ENCODE data around the gene RXFP3. TPM values are rescaled to one million over a fixed set of nuclear protein-coding genes. Genes with fewer than 3 reads are reported as not detected.

RXFP3 gene
- total RNA-seq, 1 donor from 2014 or later = 0.44 TPM

- TF ChIP-seq CTCF (IDR thresholded peaks at IDR 0.05; ENCODE audit: partially characterized antibody, unreplicated experiment) = no peak
- H3K4me1 Mint-ChIP-seq (ENCODE audit: low read depth, unreplicated experiment) = no peaks in the 10 kb centered on the region
- no peak overlapping the region for H3K4me3 Mint-ChIP-seq (ENCODE audit: unreplicated experiment)
- no peak overlapping the region for H3K27ac Mint-ChIP-seq (ENCODE audit: unreplicated experiment)
- peaks cover 3% of the 10 kb centered on the region for H3K9me3 Mint-ChIP-seq (ENCODE audit: unreplicated experiment)
- no peaks in the 10 kb centered on the region for H3K27me3 Mint-ChIP-seq (ENCODE audit: unreplicated experiment)
- no peak for DNase-seq
- no peaks in the 10 kb centered on the region for H3K36me3 Mint-ChIP-seq (ENCODE audit: unreplicated experiment)
Measured at GRCh38 chr5:33958176-33958575, 22.0 kb downstream of the RXFP3 start.

- peaks cover 13% of the 10 kb centered on the region for H3K4me1 Mint-ChIP-seq (ENCODE audit: low read depth, unreplicated experiment)
- no peak overlapping the region for H3K4me3 Mint-ChIP-seq (ENCODE audit: unreplicated experiment)
- H3K27me3 Mint-ChIP-seq (ENCODE audit: unreplicated experiment) = peaks cover 2% of the 10 kb centered on the region
- peaks cover 7% of the 10 kb centered on the region for H3K9me3 Mint-ChIP-seq (ENCODE audit: unreplicated experiment)
- DNase-seq = no peak
- H3K36me3 Mint-ChIP-seq (ENCODE audit: unreplicated experiment) = no peaks in the 10 kb centered on the region
- H3K27ac Mint-ChIP-seq (ENCODE audit: unreplicated experiment) = no peak overlapping the region
- no peak for TF ChIP-seq CTCF (IDR thresholded peaks at IDR 0.05; ENCODE audit: partially characterized antibody, unreplicated experiment)
Measured at GRCh38 chr5:33964132-33964700, 28.0 kb downstream of the RXFP3 start.

GRCh38 chr5:33966805-33967204 lies 30.6 kb downstream of the RXFP3 start:
- peaks cover 7% of the 10 kb centered on the region for H3K9me3 Mint-ChIP-seq (ENCODE audit: unreplicated experiment)
- no peak for TF ChIP-seq CTCF (IDR thresholded peaks at IDR 0.05; ENCODE audit: partially characterized antibody, unreplicated experiment)
- H3K4me1 Mint-ChIP-seq (ENCODE audit: low read depth, unreplicated experiment) = peaks cover 15% of the 10 kb centered on the region
- H3K36me3 Mint-ChIP-seq (ENCODE audit: unreplicated experiment) = no peaks in the 10 kb centered on the region
- H3K4me3 Mint-ChIP-seq (ENCODE audit: unreplicated experiment) = no peak overlapping the region
- H3K27ac Mint-ChIP-seq (ENCODE audit: unreplicated experiment) = no peak overlapping the region
- no peak for DNase-seq
- H3K27me3 Mint-ChIP-seq (ENCODE audit: unreplicated experiment) = peaks cover 2% of the 10 kb centered on the region

GRCh38 chr5:33968211-33969005 lies 32.2 kb downstream of the RXFP3 start:
- peak overlapping the region; percentile 53 for H3K4me3 Mint-ChIP-seq (ENCODE audit: unreplicated experiment)
- peaks cover 5% of the 10 kb centered on the region for H3K9me3 Mint-ChIP-seq (ENCODE audit: unreplicated experiment)
- H3K27me3 Mint-ChIP-seq (ENCODE audit: unreplicated experiment) = peaks cover 2% of the 10 kb centered on the region
- H3K27ac Mint-ChIP-seq (ENCODE audit: unreplicated experiment) = peak overlapping the region; percentile 94
- H3K36me3 Mint-ChIP-seq (ENCODE audit: unreplicated experiment) = no peaks in the 10 kb centered on the region
- no peak for TF ChIP-seq CTCF (IDR thresholded peaks at IDR 0.05; ENCODE audit: partially characterized antibody, unreplicated experiment)
- peaks cover 15% of the 10 kb centered on the region for H3K4me1 Mint-ChIP-seq (ENCODE audit: low read depth, unreplicated experiment)
- DNase-seq = peak; percentile 40
